SJCRH30 (cell line): ENCODE measurements around the gene UBE2V1. TPM values are rescaled to one million over a fixed set of nuclear protein-coding genes. Genes with fewer than 3 reads are reported as not detected.
"Not testable (repeated sequence)": the region's sequence is repeated elsewhere in the genome, so short reads cannot be mapped to it uniquely, and the experiment has no call there.

ENCODE experiments used
- DNase-seq, 2 experiments: peaks; one replicate each; pipeline ENCODE4 v3.0.0-alpha.2; 2015 to 2020
- H3K27ac ChIP-seq: fragments of 250-450 bp; sonication (Bioruptor Pico); 2 replicates; pipeline ENCODE4 v1.5.1; 2020; ENCODE audit warnings: mild to moderate bottlenecking, moderate library complexity
- H3K27me3 ChIP-seq: fragments of 250-450 bp; sonication (Bioruptor Pico); 2 replicates; pipeline ENCODE4 v1.5.1; 2020; ENCODE audit warnings: mild to moderate bottlenecking, moderate library complexity
- H3K36me3 ChIP-seq: fragments of 250-450 bp; sonication (Bioruptor Pico); 2 replicates; pipeline ENCODE4 v1.5.1; 2020; ENCODE audit warnings: mild to moderate bottlenecking, moderate library complexity
- H3K4me1 ChIP-seq: fragments of 250-450 bp; sonication (Bioruptor Pico); 2 replicates; pipeline ENCODE4 v1.5.1; 2020; ENCODE audit warnings: mild to moderate bottlenecking, moderate library complexity
- H3K4me3 ChIP-seq: fragments of 250-450 bp; sonication (Bioruptor Pico); 2 replicates; pipeline ENCODE4 v1.5.1; 2020; ENCODE audit warnings: mild to moderate bottlenecking, moderate library complexity
- H3K9me3 ChIP-seq: fragments of 250-450 bp; sonication (Bioruptor Pico); replicated peaks from 2 replicates; pipeline ENCODE4 v1.5.1; 2020; ENCODE audit warnings: mild to moderate bottlenecking, moderate library complexity
- total RNA-seq: library from RNA; depleted of rRNA; stranded (reverse); fragments of >200 nt; shearing (Covaris generic); gene quantifications from 2 replicates; pipeline ENCODE4 v1.2.3, GENCODE V29; 2014

Gene UBE2V1
- total RNA-seq, 1 experiment from 2014 or later: 249 TPM

- Histone ChIP-seq H3K4me1 (peaks cover 28% of the 10 kb centered on the region), H3K27ac (peak overlapping the region; percentile 70), H3K36me3 (peaks cover 7% of the 10 kb centered on the region; the same call in 1 of the 2 replicates), H3K9me3 (no peaks in the 10 kb centered on the region), H3K4me3 (peak overlapping the region; percentile 96), H3K27me3 (no peaks in the 10 kb centered on the region)
- DNase-seq: no peak
Observed at GRCh38 chr20:50113420-50114224, 672 bp upstream of the UBE2V1 start.

GRCh38 chr20:50111829-50112495 is 988 bp downstream of the UBE2V1 start:
- peak overlapping the region; percentile 70; the same call in 1 of the 2 replicates for H3K27ac ChIP-seq
- no peak for DNase-seq
- H3K27me3 ChIP-seq: no peaks in the 10 kb centered on the region
- H3K36me3 ChIP-seq: peaks cover 16% of the 10 kb centered on the region; the same call in 1 of the 2 replicates
- H3K9me3 ChIP-seq: no peaks in the 10 kb centered on the region
- peaks cover 28% of the 10 kb centered on the region for H3K4me1 ChIP-seq
- peak overlapping the region; percentile 96 for H3K4me3 ChIP-seq

- no peak for DNase-seq
- no peaks in the 10 kb centered on the region for H3K9me3 ChIP-seq
- peaks cover 19% of the 10 kb centered on the region; the same call in 1 of the 2 replicates for H3K36me3 ChIP-seq
- H3K4me3 ChIP-seq: no peak overlapping the region; the same call in 1 of the 2 replicates
- H3K4me1 ChIP-seq: peaks cover 28% of the 10 kb centered on the region
- H3K27me3 ChIP-seq: no peaks in the 10 kb centered on the region
- no peak overlapping the region for H3K27ac ChIP-seq
Observed at GRCh38 chr20:50111120-50111828, 1.7 kb downstream of the UBE2V1 start.

DNA sequence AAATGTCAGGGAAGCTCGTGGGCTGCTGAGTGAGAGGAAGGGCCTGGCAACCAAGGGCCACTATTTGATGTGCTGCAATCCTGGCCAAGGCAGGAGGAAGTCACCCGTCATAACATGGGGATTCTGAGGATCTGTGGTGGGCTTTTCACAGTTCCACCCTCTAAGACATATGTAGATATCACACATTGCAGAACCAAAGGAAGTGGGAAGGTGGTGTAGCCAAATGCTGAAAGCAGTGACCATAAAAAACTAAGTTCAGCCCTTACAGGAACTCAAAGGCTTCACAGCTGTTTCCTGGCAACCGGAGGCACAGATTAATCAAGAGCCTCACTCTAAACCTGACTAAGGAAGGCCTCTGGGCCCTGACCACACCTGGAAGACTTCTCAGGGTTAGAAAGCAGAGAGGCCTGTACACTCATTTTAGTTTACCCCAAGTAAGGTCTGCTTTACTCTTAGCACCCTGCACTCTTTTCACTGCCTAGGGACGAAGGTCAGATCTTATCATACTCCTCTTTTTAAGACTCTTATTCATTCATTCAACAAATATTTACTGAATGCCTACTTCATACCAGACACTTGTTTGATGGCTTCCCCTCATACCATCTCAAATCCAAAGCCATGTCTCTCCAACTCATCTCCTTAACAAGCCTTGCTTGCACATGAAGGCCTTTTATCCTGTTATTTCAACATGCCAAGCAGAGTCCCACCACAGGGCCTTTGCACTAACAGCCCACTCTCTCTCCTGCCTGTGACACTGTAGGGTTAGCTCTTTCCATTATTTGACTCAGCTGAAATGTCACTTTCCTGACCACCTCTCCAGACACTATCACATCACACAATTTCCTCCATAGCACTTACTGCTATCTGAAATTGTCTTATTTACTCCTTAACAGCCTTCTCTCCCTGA is 2.6 kb downstream of the UBE2V1 start:
- Histone ChIP-seq H3K27me3 (no peaks in the 10 kb centered on the region), H3K4me1 (peaks cover 27% of the 10 kb centered on the region), H3K9me3 (no peaks in the 10 kb centered on the region), H3K4me3 (no peak overlapping the region), H3K36me3 (peaks cover 22% of the 10 kb centered on the region), H3K27ac (no peak overlapping the region)
- DNase-seq: no peak

DNA sequence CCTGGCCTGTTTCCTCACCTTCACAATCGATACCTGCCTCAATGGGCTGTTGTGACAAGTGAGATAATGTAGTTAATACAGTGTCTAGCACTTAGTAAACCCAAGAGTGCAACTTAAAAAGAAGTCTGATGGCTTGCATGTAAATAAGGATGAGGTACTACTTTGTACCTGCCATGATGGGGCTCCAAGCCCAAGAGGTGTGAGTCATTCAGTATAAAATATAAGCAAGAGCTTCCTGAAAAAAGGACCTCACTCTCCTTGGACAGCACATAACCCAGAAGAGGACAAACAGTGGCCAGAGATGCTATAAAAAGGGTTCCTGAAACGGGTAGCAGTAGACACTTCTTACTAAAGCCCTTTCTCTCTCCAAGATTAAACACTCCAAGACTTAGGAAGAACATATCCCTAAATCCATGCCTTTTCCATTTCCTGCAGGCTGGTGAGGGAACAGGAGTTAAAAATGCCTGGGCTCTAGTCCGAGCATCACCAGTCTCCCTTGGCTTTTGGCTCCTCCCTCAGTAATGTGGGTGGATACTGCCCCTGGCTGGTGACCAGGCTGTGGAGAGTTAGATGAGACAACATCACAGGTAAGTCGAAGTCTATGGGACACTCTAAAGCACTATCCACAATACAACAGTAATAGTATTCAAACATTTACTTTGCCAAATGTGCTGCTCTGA is 4.3 kb downstream of the UBE2V1 start:
- Histone ChIP-seq H3K36me3 (peaks cover 33% of the 10 kb centered on the region), H3K4me1 (peaks cover 24% of the 10 kb centered on the region), H3K27me3 (no peaks in the 10 kb centered on the region), H3K9me3 (no peaks in the 10 kb centered on the region), H3K4me3 (no peak overlapping the region), H3K27ac (no peak overlapping the region)
- no peak for DNase-seq

GRCh38 chr20:50107796-50108331 is 5.1 kb downstream of the UBE2V1 start:
- Histone ChIP-seq H3K27ac (no peak overlapping the region), H3K36me3 (peaks cover 41% of the 10 kb centered on the region), H3K4me1 (peaks cover 22% of the 10 kb centered on the region), H3K9me3 (no peaks in the 10 kb centered on the region), H3K4me3 (no peak overlapping the region), H3K27me3 (no peaks in the 10 kb centered on the region)
- no peak for DNase-seq

DNA sequence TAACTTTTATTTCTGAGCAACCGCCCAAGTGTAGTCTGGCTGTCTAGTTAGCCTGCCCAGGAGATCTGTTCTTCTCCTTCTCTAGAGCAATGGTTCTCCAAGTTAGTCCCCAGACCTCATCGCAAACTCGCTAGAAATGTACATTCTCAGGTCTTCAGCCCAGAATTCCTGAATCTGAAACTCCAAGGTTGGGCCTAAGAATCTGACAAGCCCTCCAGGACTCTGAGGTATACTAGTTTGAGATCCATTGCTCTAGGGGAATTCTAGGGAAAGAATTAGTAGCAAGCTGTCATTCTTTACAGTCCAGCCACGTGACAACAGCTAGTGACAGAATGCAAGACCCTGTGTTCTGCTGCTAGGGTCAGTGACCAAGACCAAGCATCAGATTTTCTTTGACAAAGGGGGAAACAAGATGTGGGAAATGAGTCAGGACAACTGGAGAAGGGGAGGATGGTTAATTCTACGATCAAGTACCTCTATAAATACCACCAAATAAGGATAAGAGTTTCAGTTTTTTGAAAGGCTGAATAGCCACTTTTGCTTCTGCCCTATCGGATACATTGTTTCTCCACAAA is 5.8 kb downstream of the UBE2V1 start:
- H3K27ac ChIP-seq: no peak overlapping the region
- H3K4me1 ChIP-seq: peaks cover 22% of the 10 kb centered on the region
- H3K36me3 ChIP-seq: peaks cover 44% of the 10 kb centered on the region
- no peaks in the 10 kb centered on the region for H3K9me3 ChIP-seq
- no peak overlapping the region for H3K4me3 ChIP-seq
- no peaks in the 10 kb centered on the region for H3K27me3 ChIP-seq
- no peak for DNase-seq

- H3K4me1 ChIP-seq: peaks cover 19% of the 10 kb centered on the region
Observed at GRCh38 chr20:50106669-50107068, 6.3 kb downstream of the UBE2V1 start.

GRCh38 chr20:50103464-50104107 is 9.4 kb downstream of the UBE2V1 start:
- not testable (repeated sequence) for H3K27me3 ChIP-seq, H3K9me3 ChIP-seq, H3K27ac ChIP-seq, H3K4me3 ChIP-seq, DNase-seq, H3K4me1 ChIP-seq
- peaks cover 59% of the 10 kb centered on the region for H3K36me3 ChIP-seq

More at GRCh38 chr20:50106669-50107068, 6.3 kb downstream of the UBE2V1 start:
- H3K36me3 ChIP-seq: peaks cover 49% of the 10 kb centered on the region
- not testable (repeated sequence) for H3K27ac ChIP-seq, H3K4me3 ChIP-seq, DNase-seq, H3K27me3 ChIP-seq, H3K9me3 ChIP-seq

- H3K9me3 ChIP-seq, H3K4me1 ChIP-seq, H3K4me3 ChIP-seq, H3K27me3 ChIP-seq, H3K27ac ChIP-seq, DNase-seq: not testable (repeated sequence)
- H3K36me3 ChIP-seq: peaks cover 63% of the 10 kb centered on the region
Observed at GRCh38 chr20:50102551-50102950, 10.4 kb downstream of the UBE2V1 start.

- peaks cover 57% of the 10 kb centered on the region for H3K36me3 ChIP-seq
- H3K27me3 ChIP-seq: no peaks in the 10 kb centered on the region
- DNase-seq: no peak
- H3K4me1 ChIP-seq: no peaks in the 10 kb centered on the region
- H3K27ac ChIP-seq: no peak overlapping the region
- H3K9me3 ChIP-seq: no peaks in the 10 kb centered on the region
- no peak overlapping the region for H3K4me3 ChIP-seq
Observed at GRCh38 chr20:50101887-50102286, 11.1 kb downstream of the UBE2V1 start.

- Histone ChIP-seq H3K27me3 (no peaks in the 10 kb centered on the region), H3K4me1 (no peaks in the 10 kb centered on the region), H3K27ac (no peak overlapping the region), H3K4me3 (no peak overlapping the region), H3K9me3 (no peaks in the 10 kb centered on the region), H3K36me3 (peaks cover 61% of the 10 kb centered on the region)
- DNase-seq: no peak
Observed at GRCh38 chr20:50101281-50101680, 11.7 kb downstream of the UBE2V1 start.

- no peak overlapping the region for H3K4me3 ChIP-seq
- no peaks in the 10 kb centered on the region for H3K9me3 ChIP-seq
- no peaks in the 10 kb centered on the region for H3K4me1 ChIP-seq
- DNase-seq: no peak
- no peaks in the 10 kb centered on the region for H3K27me3 ChIP-seq
- peaks cover 64% of the 10 kb centered on the region for H3K36me3 ChIP-seq
- H3K27ac ChIP-seq: no peak overlapping the region
Observed at GRCh38 chr20:50100552-50100951, 12.4 kb downstream of the UBE2V1 start.
